Psoas muscle (tissue), 8 donors: ENCODE data around the gene RTN3. TPM values are rescaled to one million over a fixed set of nuclear protein-coding genes. Genes with fewer than 3 reads are reported as not detected.

Source experiments
- ATAC-seq, 4 donors: fragments of 200-7000 bp; cut with Tn5 transposase; one replicate each; pipeline ENCODE4 v1.9.1; 2020; ENCODE audit warnings: moderate library complexity in 3 of 4, mild to moderate bottlenecking in 2 of 4
- DNase-seq, 2 donors: peaks; one replicate each; pipeline ENCODE4 v3.0.0-alpha.2; 2020
- H3K27ac ChIP-seq: fragments of 200-600 bp; one replicate; pipeline ENCODE4 v1.8.0; 2022
- H3K27me3 ChIP-seq, 3 donors: fragments of 200-600 bp in 1 of 3; one replicate each; pipeline versions ENCODE4 v1.6.1 to v1.8.0; 2013 to 2022; ENCODE audit warnings: low read length in 2 of 3, mild to moderate bottlenecking in 2 of 3, moderate library complexity in 1 of 3; ENCODE audit not compliant: insufficient read depth in 3 of 3
- H3K36me3 ChIP-seq, 2 donors: fragments of 200-600 bp in 1 of 2; one replicate each; pipeline versions ENCODE4 v1.6.1 to v1.8.0; 2013 to 2022; ENCODE audit warnings: low read depth in 1 of 2, mild to moderate bottlenecking in 1 of 2, moderate library complexity in 1 of 2; ENCODE audit not compliant: insufficient read depth in 1 of 2
- H3K4me1 ChIP-seq: fragments of 200-600 bp; one replicate; pipeline ENCODE4 v1.8.0; 2022
- H3K4me3 ChIP-seq: fragments of 200-600 bp; one replicate; pipeline ENCODE4 v1.8.0; 2022; ENCODE audit warnings: mild to moderate bottlenecking
- H3K9me3 ChIP-seq: fragments of 200-600 bp; one replicate; pipeline ENCODE4 v1.8.0; 2022
- CTCF ChIP-seq: fragments of 200-600 bp; IDR thresholded peaks from one replicate; pipeline ENCODE4 v1.8.0; 2022; ENCODE audit warnings: antibody characterized with exemption
- WGBS, 3 donors: extraction: QIAGEN DNeasy Blood & Tissue Kit; methylation state at CpG; one replicate each; pipeline versions ENCODE4 v1.1.6 to v1.1.7; 2013; 5-methylcytosine and 5-hydroxymethylcytosine counted together
- intact Hi-C, 2 donors: fragments of 100-400 bp; cut with DNase I; formaldehyde crosslinking; loops; one replicate each; pipeline versions ENCODE4 v1.11.0 to v1.14.2; 2022
- polyA plus RNA-seq, 3 donors: library from polyadenylated mRNA; stranded (reverse); fragments of 200-250 nt; gene quantifications; one replicate each; pipeline ENCODE4 v1.2.3, GENCODE V29; 2013
- total RNA-seq, 4 donors: library from RNA; stranded (reverse); fragmentation: NEBNext Ultra II Directional in 2 of 4; extraction: Animal tissue kit (Norgen Biotek cat#: 25700) in 2 of 4; gene quantifications; one replicate each; pipeline versions ENCODE4 v1.2.1 to v1.2.4, GENCODE V29; 2021 to 2023
- donor health status: healthy with polysubstance abuse.
- donor health status: DM: no; HTN: no; CAD: no; lungs with moderate emphysema.
- donor health status: Bipolar disorder and iron deficiency.
- donor health status: healthy.
- donor health status: DM: yes; HTN: yes; CAD: no.
- donor health status: DM: no; HTN: no; CAD: no.
- donor health status: DM: no; HTN: no; CAD: no.
- donor health status: DM: yes; HTN: yes; CAD: no.

RTN3 gene
- total and polyA plus RNA-seq, 7 donors: 35.3 to 162 (median 67.4) TPM

DNA sequence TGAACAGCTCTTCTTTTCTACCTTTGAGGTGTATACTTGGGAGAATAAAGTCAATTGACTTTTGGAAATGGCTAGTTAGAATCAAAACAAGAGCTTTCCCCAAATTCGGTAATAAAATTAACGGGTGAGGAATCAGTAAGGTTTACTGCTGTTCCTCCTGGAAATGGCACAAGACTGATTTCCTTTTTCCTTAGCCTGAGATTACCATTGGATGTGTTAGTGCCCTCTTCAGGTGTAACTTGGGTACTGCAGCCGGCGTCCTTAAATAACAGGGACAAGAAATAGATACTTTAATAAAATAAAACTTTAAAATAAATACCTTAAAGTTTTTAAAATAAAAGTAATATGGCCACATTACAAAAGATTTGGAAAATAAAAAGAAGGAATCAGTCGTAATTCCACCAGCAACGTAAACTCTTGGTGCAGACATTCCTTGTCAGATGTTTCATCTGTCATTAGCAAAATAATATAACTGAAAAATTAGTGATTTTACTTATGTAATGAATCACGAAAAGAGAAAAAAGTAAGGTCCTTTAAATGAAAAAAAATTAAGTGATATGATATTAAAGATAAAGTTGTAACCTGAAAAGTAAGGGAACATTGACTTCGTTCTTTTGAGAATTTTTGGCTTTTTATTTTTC, 57.5 kb downstream of the RTN3 start:
- intact Hi-C loops: loop anchor here (5.0 kb wide), 4 partner anchors 52 to 257 kb away; partner anchors contain the start of gene RTN3 (in 1 of the 2)
- no peaks in the 10 kb centered on the region for H3K36me3 ChIP-seq
- TF ChIP-seq CTCF: peak; percentile 99
- no peaks in the 10 kb centered on the region for H3K9me3 ChIP-seq
- WGBS, 3 donors: 20 to 23% (median 22%) methylated on average over 8 of the region's 8 CpGs
- DNase-seq (peak; percentile 56 to 71), ATAC-seq (peak; percentile 54 to 80 (median 72))
- no peaks in the 10 kb centered on the region for H3K27me3 ChIP-seq
- H3K4me3 ChIP-seq: no peak overlapping the region
- H3K4me1 ChIP-seq: peaks cover 2% of the 10 kb centered on the region
- no peak overlapping the region for H3K27ac ChIP-seq

DNA sequence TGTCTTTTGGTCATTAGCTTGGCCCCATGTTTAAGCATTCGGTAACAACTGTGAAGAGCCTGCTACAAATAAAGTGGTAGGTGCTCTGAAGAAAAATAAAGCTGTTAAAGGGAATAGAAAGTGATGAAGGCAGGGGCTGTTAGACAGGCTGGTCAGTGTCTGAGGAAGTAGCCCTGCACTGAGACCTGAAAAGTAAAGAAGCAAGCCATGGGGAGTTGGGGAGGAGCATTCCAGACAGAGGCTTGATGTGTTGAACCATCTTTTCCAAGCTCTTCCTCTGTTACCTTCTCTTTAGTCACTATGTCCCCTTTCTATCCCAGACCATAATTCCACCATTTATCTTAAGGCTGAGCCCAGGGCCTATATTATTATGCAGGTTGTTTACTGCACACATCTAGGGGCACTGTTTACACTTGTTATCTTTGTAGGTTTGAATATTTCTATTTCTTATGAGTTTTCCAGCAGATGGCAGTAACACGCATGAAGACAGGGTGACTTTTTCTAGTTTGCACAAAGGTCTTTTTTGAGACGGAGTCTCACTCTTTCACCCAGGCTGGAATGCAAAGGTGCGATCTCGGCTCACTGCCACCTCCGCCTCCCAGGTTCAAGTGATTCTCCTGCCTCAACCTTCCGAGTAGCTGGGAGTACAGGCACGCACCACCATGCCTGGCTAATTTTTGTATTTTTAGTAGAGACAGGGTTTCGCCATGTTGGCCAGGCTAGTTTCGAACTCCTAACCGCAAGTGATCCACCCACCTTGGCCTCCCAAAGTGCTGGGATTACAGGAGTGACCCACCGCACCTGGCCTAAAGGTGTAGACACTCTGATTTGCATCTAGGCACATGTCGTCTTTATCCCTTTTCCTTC, 64.2 kb downstream of the RTN3 start:
- TF ChIP-seq CTCF: no peak
- DNase-seq: no peak
- ATAC-seq: no peak
- peaks cover 3 to 29% of the 10 kb centered on the region in 2 donors for H3K36me3 ChIP-seq
- H3K9me3 ChIP-seq: no peaks in the 10 kb centered on the region
- no peaks in the 10 kb centered on the region for H3K27me3 ChIP-seq
- no peak overlapping the region for H3K4me3 ChIP-seq
- no peak overlapping the region for H3K27ac ChIP-seq
- intact Hi-C loops: no loop called here
- WGBS, 3 donors: 88 to 89% (median 89%) methylated on average over 13 of the region's 13 CpGs
- H3K4me1 ChIP-seq: no peaks in the 10 kb centered on the region

- no peaks in the 10 kb centered on the region for H3K4me1 ChIP-seq
- no peaks in the 10 kb centered on the region for H3K27me3 ChIP-seq
- intact Hi-C loops: no loop called here
- H3K4me3 ChIP-seq: no peak overlapping the region
- H3K36me3 ChIP-seq: peaks cover 3 to 44% of the 10 kb centered on the region in 2 donors
- H3K9me3 ChIP-seq: no peaks in the 10 kb centered on the region
- no peak for TF ChIP-seq CTCF
- 81 to 94% (median 88%) methylated on average over 3 of the region's 3 CpGs for WGBS, 3 donors
- DNase-seq (no peak), ATAC-seq (no peak)
- no peak overlapping the region for H3K27ac ChIP-seq
Measured at GRCh38 chr11:63747011-63747410, 65.7 kb downstream of the RTN3 start.

DNA sequence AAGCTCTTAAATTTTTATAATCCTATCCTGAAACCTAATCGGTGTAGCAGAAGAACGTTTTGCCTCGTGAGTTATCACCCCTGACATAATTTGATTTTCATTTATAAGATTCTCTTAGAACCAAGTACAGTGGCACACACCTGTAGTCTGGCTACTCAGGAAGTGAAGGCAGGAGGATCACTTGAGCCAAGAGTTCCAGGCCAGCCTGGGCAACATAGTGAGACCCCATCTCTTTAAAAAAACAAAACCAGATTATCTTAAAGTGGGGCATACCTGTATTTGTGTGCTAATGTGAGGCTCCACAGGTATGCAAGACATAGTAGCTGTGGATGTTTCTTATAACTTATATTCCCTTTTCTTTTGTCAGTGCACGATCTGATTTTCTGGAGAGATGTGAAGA, 68.3 kb downstream of the RTN3 start:
- no peak for TF ChIP-seq CTCF
- intact Hi-C loops: no loop called here
- H3K36me3 ChIP-seq: peaks cover 9 to 66% of the 10 kb centered on the region in 2 donors
- WGBS, 3 donors: 81 to 90% (median 90%) methylated on average over 4 of the region's 4 CpGs
- no peaks in the 10 kb centered on the region for H3K4me1 ChIP-seq
- H3K4me3 ChIP-seq: no peak overlapping the region
- DNase-seq: no peak
- no peak overlapping the region for H3K27ac ChIP-seq
- ATAC-seq: no peak
- no peaks in the 10 kb centered on the region for H3K9me3 ChIP-seq
- no peaks in the 10 kb centered on the region for H3K27me3 ChIP-seq
